Measurements from ENCODE around the gene SLC6A18.

SLC6A18 gene

DNA sequence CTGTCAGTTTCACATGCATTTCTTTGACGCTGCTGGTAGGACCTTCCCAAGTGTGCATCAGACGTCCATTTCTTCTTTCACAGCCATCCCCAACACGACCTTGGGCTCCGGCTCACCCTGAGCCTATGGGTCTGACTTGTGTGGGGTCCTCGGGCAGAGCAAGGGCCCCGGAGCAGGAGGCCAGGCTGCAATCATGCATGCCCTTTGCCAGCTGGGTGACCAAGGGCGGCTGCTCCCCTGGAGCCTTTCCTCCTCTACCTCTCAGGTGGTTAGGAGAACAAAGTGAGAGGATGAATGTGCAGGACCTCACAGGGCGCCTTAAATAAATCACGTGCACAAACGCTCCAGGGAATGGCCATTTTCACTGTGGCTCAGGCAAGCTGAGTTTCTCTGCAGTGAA, 36.5 kb downstream of the SLC6A18 start:
- TF ChIP-seq ZNF121 (tag by site-specific recombination; IDR thresholded peaks at IDR 0.05): no peak
- no peak for TF ChIP-seq ZNF239 (tag by site-specific recombination; IDR thresholded peaks at IDR 0.05)
- no peak for TF ChIP-seq ZNF473 (tag by site-specific recombination; IDR thresholded peaks at IDR 0.05)
- no peak overlapping the region for H3K27ac ChIP-seq (ENCODE audit: extremely low read depth, low read depth, low read length)
- ChIA-PET CTCF (interaction anchor here (0.8 kb wide), 1 partner anchor 10 kb away, joined by 3 read pairs; no protein-coding TSS in a partner anchor), POLR2A (no interaction called here)
- no peak overlapping the region for H3K4me3 ChIP-seq (ENCODE audit: low read depth, low read length)
- H3K9me3 ChIP-seq (ENCODE audit: control insufficient read depth, insufficient read depth, low read depth, low read length): no peaks in the 10 kb centered on the region
- H3K36me3 ChIP-seq (ENCODE audit: control insufficient read depth in 2 of 2, insufficient read depth in 1 of 2, low read length in 2 of 2): no peaks in the 10 kb centered on the region
- H3K4me1 ChIP-seq (ENCODE audit: control insufficient read depth, insufficient read depth, low read length): no peaks in the 10 kb centered on the region

DNA sequence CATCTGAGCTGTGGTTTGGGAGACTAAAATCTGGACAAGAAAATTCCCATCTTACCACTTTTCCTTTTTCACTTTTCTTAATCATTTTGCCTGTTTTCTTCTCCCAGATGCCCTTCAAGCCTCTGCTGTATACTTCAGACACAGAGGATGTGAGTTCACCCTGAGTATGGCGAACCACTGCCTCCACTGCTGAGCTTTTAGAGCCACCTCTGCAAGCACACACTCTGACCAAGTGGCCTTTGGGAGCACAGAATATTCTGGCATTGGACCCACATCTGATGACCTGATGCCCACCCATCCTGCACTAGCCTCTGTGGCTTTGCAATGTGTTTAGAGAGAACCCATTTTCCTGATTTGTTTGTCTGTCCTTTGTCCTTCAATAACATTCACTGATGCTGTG, 37.2 kb downstream of the SLC6A18 start:
- no peaks in the 10 kb centered on the region for H3K36me3 ChIP-seq (ENCODE audit: control insufficient read depth in 2 of 2, insufficient read depth in 1 of 2, low read length in 2 of 2)
- no peaks in the 10 kb centered on the region for H3K4me1 ChIP-seq (ENCODE audit: control insufficient read depth, insufficient read depth, low read length)
- TF ChIP-seq ZNF174 (tag by site-specific recombination; IDR thresholded peaks at IDR 0.05) (no peak), GLIS1 (tag by site-specific recombination; IDR thresholded peaks at IDR 0.05) (no peak), WT1 (tag by site-specific recombination; IDR thresholded peaks at IDR 0.05) (no peak), ZEB2 (tag by site-specific recombination; IDR thresholded peaks at IDR 0.05) (no peak), ZNF19 (tag by site-specific recombination; IDR thresholded peaks at IDR 0.05; ENCODE audit: low read depth) (no peak), ZFP41 (tag by site-specific recombination; IDR thresholded peaks at IDR 0.05; ENCODE audit: borderline replicate concordance) (no peak), ZNF501 (tag by site-specific recombination; IDR thresholded peaks at IDR 0.05) (no peak), ZNF776 (tag by site-specific recombination; IDR thresholded peaks at IDR 0.05; ENCODE audit: borderline replicate concordance) (no peak), HOXD13 (CRISPR knock-in tag; IDR thresholded peaks at IDR 0.05; ENCODE audit: borderline replicate concordance) (no peak), ZNF266 (tag by site-specific recombination; IDR thresholded peaks at IDR 0.05; ENCODE audit: low read depth) (no peak)
- TF ChIP-seq, protein P1, sequence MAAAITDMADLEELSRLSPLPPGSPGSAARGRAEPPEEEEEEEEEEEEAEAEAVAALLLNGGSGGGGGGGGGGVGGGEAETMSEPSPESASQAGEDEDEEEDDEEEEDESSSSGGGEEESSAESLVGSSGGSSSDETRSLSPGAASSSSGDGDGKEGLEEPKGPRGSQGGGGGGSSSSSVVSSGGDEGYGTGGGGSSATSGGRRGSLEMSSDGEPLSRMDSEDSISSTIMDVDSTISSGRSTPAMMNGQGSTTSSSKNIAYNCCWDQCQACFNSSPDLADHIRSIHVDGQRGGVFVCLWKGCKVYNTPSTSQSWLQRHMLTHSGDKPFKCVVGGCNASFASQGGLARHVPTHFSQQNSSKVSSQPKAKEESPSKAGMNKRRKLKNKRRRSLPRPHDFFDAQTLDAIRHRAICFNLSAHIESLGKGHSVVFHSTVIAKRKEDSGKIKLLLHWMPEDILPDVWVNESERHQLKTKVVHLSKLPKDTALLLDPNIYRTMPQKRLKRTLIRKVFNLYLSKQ (tag by site-specific recombination; IDR thresholded peaks at IDR 0.05; ENCODE audit: borderline replicate concordance): no peak
- TF ChIP-seq, protein P2, sequence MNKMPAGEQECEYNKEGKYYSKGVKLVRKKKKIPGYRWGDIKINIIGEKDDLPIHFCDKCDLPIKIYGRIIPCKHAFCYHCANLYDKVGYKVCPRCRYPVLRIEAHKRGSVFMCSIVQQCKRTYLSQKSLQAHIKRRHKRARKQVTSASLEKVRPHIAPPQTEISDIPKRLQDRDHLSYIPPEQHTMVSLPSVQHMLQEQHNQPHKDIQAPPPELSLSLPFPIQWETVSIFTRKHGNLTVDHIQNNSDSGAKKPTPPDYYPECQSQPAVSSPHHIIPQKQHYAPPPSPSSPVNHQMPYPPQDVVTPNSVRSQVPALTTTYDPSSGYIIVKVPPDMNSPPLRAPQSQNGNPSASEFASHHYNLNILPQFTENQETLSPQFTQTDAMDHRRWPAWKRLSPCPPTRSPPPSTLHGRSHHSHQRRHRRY (tag by site-specific recombination; IDR thresholded peaks at IDR 0.05): no peak
- POLR2A ChIA-PET: no interaction called here
- no peaks in the 10 kb centered on the region for H3K9me3 ChIP-seq (ENCODE audit: control insufficient read depth, insufficient read depth, low read depth, low read length)
- no peak overlapping the region for H3K4me3 ChIP-seq (ENCODE audit: low read depth, low read length)
- H3K27ac ChIP-seq (ENCODE audit: extremely low read depth, low read depth, low read length): no peak overlapping the region
- CTCF ChIA-PET: interaction anchor here (0.8 kb wide), 1 partner anchor 9 kb away, joined by 3 read pairs; no protein-coding TSS in a partner anchor

DNA sequence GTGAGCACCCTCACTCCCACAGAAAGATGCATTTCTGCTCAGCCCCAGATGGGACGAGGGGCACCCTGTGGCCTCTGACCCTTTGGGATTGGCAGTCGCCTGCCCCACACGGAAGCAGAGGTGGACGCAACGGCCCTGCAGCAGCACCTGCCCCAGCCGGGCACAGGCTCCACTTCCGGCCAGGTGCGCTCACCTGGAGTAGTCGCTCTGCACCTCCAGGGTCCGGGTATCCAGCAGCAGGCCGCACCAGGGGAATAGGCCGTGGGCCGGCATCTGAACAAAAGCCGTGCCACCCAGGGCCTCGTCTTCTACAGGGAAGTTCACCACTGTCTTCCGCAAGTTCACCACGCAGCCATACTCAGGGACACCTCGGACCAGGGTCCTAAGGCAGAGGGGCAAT, 39.0 kb downstream of the SLC6A18 start:
- H3K9me3 ChIP-seq (ENCODE audit: control insufficient read depth, insufficient read depth, low read depth, low read length): no peaks in the 10 kb centered on the region
- no peaks in the 10 kb centered on the region for H3K4me1 ChIP-seq (ENCODE audit: control insufficient read depth, insufficient read depth, low read length)
- ChIA-PET POLR2A (no interaction called here), CTCF (no interaction called here)
- H3K4me3 ChIP-seq (ENCODE audit: low read depth, low read length): no peak overlapping the region
- H3K27ac ChIP-seq (ENCODE audit: extremely low read depth, low read depth, low read length): no peak overlapping the region
- H3K36me3 ChIP-seq (ENCODE audit: control insufficient read depth in 2 of 2, insufficient read depth in 1 of 2, low read length in 2 of 2): no peaks in the 10 kb centered on the region
- TF ChIP-seq YY2 (tag by site-specific recombination; IDR thresholded peaks at IDR 0.05) (no peak), EGR2 (tag by site-specific recombination; IDR thresholded peaks at IDR 0.05; ENCODE audit: low read depth) (no peak), ZFP37 (tag by site-specific recombination; IDR thresholded peaks at IDR 0.05) (no peak), ZNF112 (tag by site-specific recombination; IDR thresholded peaks at IDR 0.05) (no peak), ZNF350 (tag by site-specific recombination; IDR thresholded peaks at IDR 0.05) (no peak), REPIN1 (tag by site-specific recombination; IDR thresholded peaks at IDR 0.05; ENCODE audit: low read depth) (no peak), ZNF175 (tag by site-specific recombination; IDR thresholded peaks at IDR 0.05) (no peak), ZNF501 (tag by site-specific recombination; IDR thresholded peaks at IDR 0.05) (no peak), KLF1 (tag by site-specific recombination; IDR thresholded peaks at IDR 0.05) (no peak), ZFP41 (tag by site-specific recombination; IDR thresholded peaks at IDR 0.05; ENCODE audit: borderline replicate concordance) (no peak)
- TF ChIP-seq, protein P3, sequence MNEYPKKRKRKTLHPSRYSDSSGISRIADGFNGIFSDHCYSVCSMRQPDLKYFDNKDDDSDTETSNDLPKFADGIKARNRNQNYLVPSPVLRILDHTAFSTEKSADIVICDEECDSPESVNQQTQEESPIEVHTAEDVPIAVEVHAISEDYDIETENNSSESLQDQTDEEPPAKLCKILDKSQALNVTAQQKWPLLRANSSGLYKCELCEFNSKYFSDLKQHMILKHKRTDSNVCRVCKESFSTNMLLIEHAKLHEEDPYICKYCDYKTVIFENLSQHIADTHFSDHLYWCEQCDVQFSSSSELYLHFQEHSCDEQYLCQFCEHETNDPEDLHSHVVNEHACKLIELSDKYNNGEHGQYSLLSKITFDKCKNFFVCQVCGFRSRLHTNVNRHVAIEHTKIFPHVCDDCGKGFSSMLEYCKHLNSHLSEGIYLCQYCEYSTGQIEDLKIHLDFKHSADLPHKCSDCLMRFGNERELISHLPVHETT (tag by site-specific recombination; IDR thresholded peaks at IDR 0.05): no peak
- TF ChIP-seq, protein P4, sequence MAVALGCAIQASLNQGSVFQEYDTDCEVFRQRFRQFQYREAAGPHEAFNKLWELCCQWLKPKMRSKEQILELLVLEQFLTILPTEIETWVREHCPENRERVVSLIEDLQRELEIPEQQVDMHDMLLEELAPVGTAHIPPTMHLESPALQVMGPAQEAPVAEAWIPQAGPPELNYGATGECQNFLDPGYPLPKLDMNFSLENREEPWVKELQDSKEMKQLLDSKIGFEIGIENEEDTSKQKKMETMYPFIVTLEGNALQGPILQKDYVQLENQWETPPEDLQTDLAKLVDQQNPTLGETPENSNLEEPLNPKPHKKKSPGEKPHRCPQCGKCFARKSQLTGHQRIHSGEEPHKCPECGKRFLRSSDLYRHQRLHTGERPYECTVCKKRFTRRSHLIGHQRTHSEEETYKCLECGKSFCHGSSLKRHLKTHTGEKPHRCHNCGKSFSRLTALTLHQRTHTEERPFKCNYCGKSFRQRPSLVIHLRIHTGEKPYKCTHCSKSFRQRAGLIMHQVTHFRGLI (tag by site-specific recombination; IDR thresholded peaks at IDR 0.05): no peak
- TF ChIP-seq, protein P5, sequence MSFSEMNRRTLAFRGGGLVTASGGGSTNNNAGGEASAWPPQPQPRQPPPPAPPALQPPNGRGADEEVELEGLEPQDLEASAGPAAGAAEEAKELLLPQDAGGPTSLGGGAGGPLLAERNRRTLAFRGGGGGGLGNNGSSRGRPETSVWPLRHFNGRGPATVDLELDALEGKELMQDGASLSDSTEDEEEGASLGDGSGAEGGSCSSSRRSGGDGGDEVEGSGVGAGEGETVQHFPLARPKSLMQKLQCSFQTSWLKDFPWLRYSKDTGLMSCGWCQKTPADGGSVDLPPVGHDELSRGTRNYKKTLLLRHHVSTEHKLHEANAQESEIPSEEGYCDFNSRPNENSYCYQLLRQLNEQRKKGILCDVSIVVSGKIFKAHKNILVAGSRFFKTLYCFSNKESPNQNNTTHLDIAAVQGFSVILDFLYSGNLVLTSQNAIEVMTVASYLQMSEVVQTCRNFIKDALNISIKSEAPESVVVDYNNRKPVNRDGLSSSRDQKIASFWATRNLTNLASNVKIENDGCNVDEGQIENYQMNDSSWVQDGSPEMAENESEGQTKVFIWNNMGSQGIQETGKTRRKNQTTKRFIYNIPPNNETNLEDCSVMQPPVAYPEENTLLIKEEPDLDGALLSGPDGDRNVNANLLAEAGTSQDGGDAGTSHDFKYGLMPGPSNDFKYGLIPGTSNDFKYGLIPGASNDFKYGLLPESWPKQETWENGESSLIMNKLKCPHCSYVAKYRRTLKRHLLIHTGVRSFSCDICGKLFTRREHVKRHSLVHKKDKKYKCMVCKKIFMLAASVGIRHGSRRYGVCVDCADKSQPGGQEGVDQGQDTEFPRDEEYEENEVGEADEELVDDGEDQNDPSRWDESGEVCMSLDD (tag by site-specific recombination; IDR thresholded peaks at IDR 0.05): no peak
